T-helper 2 cell treated with Interferon-gamma antibody and Interleukin-4, amounts not matched to agents 5 μg/mL and 100 μg/mL, for 36 hours (primary cell): ENCODE data around the gene GPR18.

Experiments
- DNase-seq: peaks from one replicate; pipeline ENCODE4 v3.0.0; 2021; ENCODE audit warnings: low spot score
- H3K27ac Mint-ChIP-seq: one replicate; pipeline ENCODE4 v1.8.0; 2021; ENCODE audit warnings: mild to moderate bottlenecking, mixed read lengths
- H3K27me3 Mint-ChIP-seq: one replicate; pipeline ENCODE4 v1.8.0; 2021; ENCODE audit warnings: low read depth, mixed read lengths
- H3K36me3 Mint-ChIP-seq: one replicate; pipeline ENCODE4 v1.8.0; 2021; ENCODE audit warnings: low read depth, mixed read lengths
- H3K4me1 Mint-ChIP-seq: one replicate; pipeline ENCODE4 v1.8.0; 2021; ENCODE audit warnings: low read depth, mixed read lengths
- H3K4me3 Mint-ChIP-seq: one replicate; pipeline ENCODE4 v1.8.0; 2022; ENCODE audit warnings: mild to moderate bottlenecking, moderate library complexity, mixed read lengths
- H3K9me3 Mint-ChIP-seq: one replicate; pipeline ENCODE4 v1.8.0; 2021; ENCODE audit warnings: mixed read lengths

Gene GPR18

GRCh38 chr13:99268822-99269221 is 10.6 kb upstream of the GPR18 start:
- DNase-seq: no peak
- H3K36me3 Mint-ChIP-seq: peaks cover 38% of the 10 kb centered on the region
- H3K27me3 Mint-ChIP-seq: no peaks in the 10 kb centered on the region
- H3K4me1 Mint-ChIP-seq: peaks cover 50% of the 10 kb centered on the region
- H3K27ac Mint-ChIP-seq: no peak overlapping the region
- peaks cover 18% of the 10 kb centered on the region for H3K9me3 Mint-ChIP-seq
- no peak overlapping the region for H3K4me3 Mint-ChIP-seq

GRCh38 chr13:99267927-99268326 is 9.7 kb upstream of the GPR18 start:
- H3K27me3 Mint-ChIP-seq: no peaks in the 10 kb centered on the region
- no peak overlapping the region for H3K27ac Mint-ChIP-seq
- H3K9me3 Mint-ChIP-seq: peaks cover 10% of the 10 kb centered on the region
- no peak overlapping the region for H3K4me3 Mint-ChIP-seq
- peaks cover 31% of the 10 kb centered on the region for H3K36me3 Mint-ChIP-seq
- H3K4me1 Mint-ChIP-seq: peaks cover 47% of the 10 kb centered on the region
- DNase-seq: no peak

- no peak for DNase-seq
- H3K27me3 Mint-ChIP-seq: no peaks in the 10 kb centered on the region
- H3K9me3 Mint-ChIP-seq: no peaks in the 10 kb centered on the region
- peaks cover 44% of the 10 kb centered on the region for H3K4me1 Mint-ChIP-seq
- no peak overlapping the region for H3K27ac Mint-ChIP-seq
- H3K36me3 Mint-ChIP-seq: peaks cover 20% of the 10 kb centered on the region
- no peak overlapping the region for H3K4me3 Mint-ChIP-seq
These were observed 8.6 kb upstream of the GPR18 start for GRCh38 chr13:99266827-99267226.

- H3K4me1 Mint-ChIP-seq: peaks cover 44% of the 10 kb centered on the region
- H3K9me3 Mint-ChIP-seq: no peaks in the 10 kb centered on the region
- H3K36me3 Mint-ChIP-seq: peaks cover 17% of the 10 kb centered on the region
- DNase-seq: no peak
- H3K27ac Mint-ChIP-seq: peak overlapping the region; percentile 14
- H3K27me3 Mint-ChIP-seq: no peaks in the 10 kb centered on the region
- peak overlapping the region; percentile 0 for H3K4me3 Mint-ChIP-seq
These were observed 7.7 kb upstream of the GPR18 start for GRCh38 chr13:99265821-99266426.

GRCh38 chr13:99265162-99265800 is 7.1 kb upstream of the GPR18 start:
- no peaks in the 10 kb centered on the region for H3K27me3 Mint-ChIP-seq
- H3K4me3 Mint-ChIP-seq: peak overlapping the region; percentile 0
- peak overlapping the region; percentile 14 for H3K27ac Mint-ChIP-seq
- no peaks in the 10 kb centered on the region for H3K9me3 Mint-ChIP-seq
- H3K36me3 Mint-ChIP-seq: peaks cover 16% of the 10 kb centered on the region
- H3K4me1 Mint-ChIP-seq: peaks cover 43% of the 10 kb centered on the region
- DNase-seq: peak; percentile 42

GRCh38 chr13:99264051-99264450 is 5.9 kb upstream of the GPR18 start:
- no peak overlapping the region for H3K4me3 Mint-ChIP-seq
- H3K27ac Mint-ChIP-seq: no peak overlapping the region
- H3K4me1 Mint-ChIP-seq: peaks cover 49% of the 10 kb centered on the region
- peaks cover 21% of the 10 kb centered on the region for H3K36me3 Mint-ChIP-seq
- H3K27me3 Mint-ChIP-seq: no peaks in the 10 kb centered on the region
- H3K9me3 Mint-ChIP-seq: no peaks in the 10 kb centered on the region
- DNase-seq: no peak

- H3K4me1 Mint-ChIP-seq: peaks cover 52% of the 10 kb centered on the region
- no peak overlapping the region for H3K27ac Mint-ChIP-seq
- DNase-seq: no peak
- no peak overlapping the region for H3K4me3 Mint-ChIP-seq
- H3K36me3 Mint-ChIP-seq: peaks cover 21% of the 10 kb centered on the region
- no peaks in the 10 kb centered on the region for H3K27me3 Mint-ChIP-seq
- no peaks in the 10 kb centered on the region for H3K9me3 Mint-ChIP-seq
These were observed 5.1 kb upstream of the GPR18 start for GRCh38 chr13:99263126-99263785.

GRCh38 chr13:99261059-99261458 is 2.9 kb upstream of the GPR18 start:
- peaks cover 59% of the 10 kb centered on the region for H3K4me1 Mint-ChIP-seq

GRCh38 chr13:99260216-99260615 is 2.0 kb upstream of the GPR18 start:
- Mint-ChIP-seq H3K27me3 (no peaks in the 10 kb centered on the region), H3K36me3 (peaks cover 23% of the 10 kb centered on the region), H3K4me1 (peaks cover 59% of the 10 kb centered on the region), H3K27ac (peak overlapping the region; percentile 85), H3K9me3 (no peaks in the 10 kb centered on the region), H3K4me3 (peak overlapping the region; percentile 73)
- DNase-seq: no peak

More at GRCh38 chr13:99261059-99261458, 2.9 kb upstream of the GPR18 start:
- Mint-ChIP-seq H3K27me3 (no peaks in the 10 kb centered on the region), H3K4me3 (no peak overlapping the region), H3K27ac (peak overlapping the region; percentile 43), H3K9me3 (no peaks in the 10 kb centered on the region), H3K36me3 (peaks cover 24% of the 10 kb centered on the region)
- DNase-seq: no peak

GRCh38 chr13:99258946-99259345 is 767 bp upstream of the GPR18 start:
- Mint-ChIP-seq H3K27ac (peak overlapping the region; percentile 96), H3K36me3 (peaks cover 33% of the 10 kb centered on the region), H3K4me3 (peak overlapping the region; percentile 92), H3K27me3 (no peaks in the 10 kb centered on the region), H3K9me3 (no peaks in the 10 kb centered on the region), H3K4me1 (peaks cover 57% of the 10 kb centered on the region)
- no peak for DNase-seq

- peaks cover 56% of the 10 kb centered on the region for H3K4me1 Mint-ChIP-seq
- H3K36me3 Mint-ChIP-seq: peaks cover 38% of the 10 kb centered on the region
- H3K9me3 Mint-ChIP-seq: no peaks in the 10 kb centered on the region
- no peak for DNase-seq
- peak overlapping the region; percentile 60 for H3K27ac Mint-ChIP-seq
- no peaks in the 10 kb centered on the region for H3K27me3 Mint-ChIP-seq
- peak overlapping the region; percentile 84 for H3K4me3 Mint-ChIP-seq
These were observed 888 bp downstream of the GPR18 start for GRCh38 chr13:99257291-99257690.

- H3K36me3 Mint-ChIP-seq: peaks cover 42% of the 10 kb centered on the region
- peak overlapping the region; percentile 84 for H3K4me3 Mint-ChIP-seq
- H3K27me3 Mint-ChIP-seq: no peaks in the 10 kb centered on the region
- peaks cover 60% of the 10 kb centered on the region for H3K4me1 Mint-ChIP-seq
- H3K27ac Mint-ChIP-seq: peak overlapping the region; percentile 77
- H3K9me3 Mint-ChIP-seq: no peaks in the 10 kb centered on the region
- no peak for DNase-seq
These were observed 1.5 kb downstream of the GPR18 start for GRCh38 chr13:99256709-99257108.

GRCh38 chr13:99256283-99256682 is 1.9 kb downstream of the GPR18 start:
- Mint-ChIP-seq H3K27ac (peak overlapping the region; percentile 39), H3K4me3 (peak overlapping the region; percentile 84), H3K36me3 (peaks cover 42% of the 10 kb centered on the region), H3K27me3 (no peaks in the 10 kb centered on the region), H3K9me3 (no peaks in the 10 kb centered on the region), H3K4me1 (peaks cover 61% of the 10 kb centered on the region)
- no peak for DNase-seq

GRCh38 chr13:99255271-99255670 is 2.9 kb downstream of the GPR18 start:
- Mint-ChIP-seq H3K27ac (peak overlapping the region; percentile 60), H3K9me3 (no peaks in the 10 kb centered on the region), H3K4me1 (peaks cover 58% of the 10 kb centered on the region), H3K36me3 (peaks cover 40% of the 10 kb centered on the region), H3K4me3 (peak overlapping the region; percentile 84), H3K27me3 (no peaks in the 10 kb centered on the region)
- DNase-seq: no peak
